Sigmoid colon (tissue), 4 donors: ENCODE data around the gene CYP27B1.

ENCODE experiments used
- POLR2AphosphoS5 ChIP-seq, 4 donors: sonication (generic); formaldehyde crosslinking; IDR thresholded peaks; one replicate each; pipeline ENCODE4 v1.6.1; 2017; ENCODE audit warnings: antibody characterized with exemption in 4 of 4
- TF ChIP-seq, protein P1 (sequence below), 4 experiments: fragments of 450-650 bp in 3 of 4; fragments of 200-600 bp in 1 of 4; IDR thresholded peaks; one replicate each; pipeline ENCODE4 v1.5.1; 2016 to 2019; ENCODE audit warnings: antibody characterized with exemption in 4 of 4, mild to moderate bottlenecking in 3 of 4, moderate library complexity in 2 of 4

DNA sequence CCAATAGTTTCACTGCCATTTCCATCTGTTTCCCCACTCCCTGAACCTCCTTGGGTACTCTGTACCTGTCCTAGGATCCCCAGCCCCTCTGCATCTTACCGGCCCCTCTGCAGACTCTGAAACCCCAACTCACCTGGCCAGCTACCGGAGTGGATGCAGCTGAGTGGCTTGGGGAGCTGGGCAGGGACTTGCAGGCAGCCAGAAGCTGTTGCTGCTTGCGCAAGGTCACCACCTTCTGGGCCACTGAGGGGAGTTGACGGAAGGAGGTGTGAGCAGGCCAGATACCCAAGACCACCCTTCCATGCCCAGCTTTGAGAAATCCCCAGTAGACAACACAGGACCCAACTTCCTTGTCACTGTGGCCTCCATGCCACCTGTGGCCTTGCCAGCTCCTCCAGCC, 34.6 kb downstream of the CYP27B1 start:
- no peak for TF ChIP-seq POLR2AphosphoS5 (IDR thresholded peaks at IDR 0.05)
- TF ChIP-seq, protein P1, sequence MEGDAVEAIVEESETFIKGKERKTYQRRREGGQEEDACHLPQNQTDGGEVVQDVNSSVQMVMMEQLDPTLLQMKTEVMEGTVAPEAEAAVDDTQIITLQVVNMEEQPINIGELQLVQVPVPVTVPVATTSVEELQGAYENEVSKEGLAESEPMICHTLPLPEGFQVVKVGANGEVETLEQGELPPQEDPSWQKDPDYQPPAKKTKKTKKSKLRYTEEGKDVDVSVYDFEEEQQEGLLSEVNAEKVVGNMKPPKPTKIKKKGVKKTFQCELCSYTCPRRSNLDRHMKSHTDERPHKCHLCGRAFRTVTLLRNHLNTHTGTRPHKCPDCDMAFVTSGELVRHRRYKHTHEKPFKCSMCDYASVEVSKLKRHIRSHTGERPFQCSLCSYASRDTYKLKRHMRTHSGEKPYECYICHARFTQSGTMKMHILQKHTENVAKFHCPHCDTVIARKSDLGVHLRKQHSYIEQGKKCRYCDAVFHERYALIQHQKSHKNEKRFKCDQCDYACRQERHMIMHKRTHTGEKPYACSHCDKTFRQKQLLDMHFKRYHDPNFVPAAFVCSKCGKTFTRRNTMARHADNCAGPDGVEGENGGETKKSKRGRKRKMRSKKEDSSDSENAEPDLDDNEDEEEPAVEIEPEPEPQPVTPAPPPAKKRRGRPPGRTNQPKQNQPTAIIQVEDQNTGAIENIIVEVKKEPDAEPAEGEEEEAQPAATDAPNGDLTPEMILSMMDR (IDR thresholded peaks at IDR 0.05): no peak
